H4 (cell line): ENCODE measurements around the gene MKRN2OS. TPM values are rescaled to one million over a fixed set of nuclear protein-coding genes. Genes with fewer than 3 reads are reported as not detected.
"Not testable (repeated sequence)": the region's sequence is repeated elsewhere in the genome, so short reads cannot be mapped to it uniquely, and the experiment has no call there.

ENCODE experiments used
- DNase-seq: peaks from one replicate; pipeline ENCODE4 v3.0.0-alpha.2; 2015; ENCODE audit warnings: low spot score
- total RNA-seq: library from RNA; depleted of rRNA; stranded (reverse); fragments of >200 nt; shearing (Covaris generic); gene quantifications from 2 replicates; pipeline ENCODE4 v1.2.3, GENCODE V29; 2014

MKRN2OS gene
- total RNA-seq, 1 experiment from 2014 or later: not detected

GRCh38 chr3:12561397-12561796 is 16.1 kb upstream of the MKRN2OS start:
- DNase-seq: no peak

- DNase-seq: no peak
Measured at GRCh38 chr3:12560505-12561190, 15.3 kb upstream of the MKRN2OS start.

- DNase-seq: no peak
Measured at GRCh38 chr3:12559520-12559919, 14.2 kb upstream of the MKRN2OS start.

GRCh38 chr3:12558706-12559105 is 13.4 kb upstream of the MKRN2OS start:
- no peak for DNase-seq

DNA sequence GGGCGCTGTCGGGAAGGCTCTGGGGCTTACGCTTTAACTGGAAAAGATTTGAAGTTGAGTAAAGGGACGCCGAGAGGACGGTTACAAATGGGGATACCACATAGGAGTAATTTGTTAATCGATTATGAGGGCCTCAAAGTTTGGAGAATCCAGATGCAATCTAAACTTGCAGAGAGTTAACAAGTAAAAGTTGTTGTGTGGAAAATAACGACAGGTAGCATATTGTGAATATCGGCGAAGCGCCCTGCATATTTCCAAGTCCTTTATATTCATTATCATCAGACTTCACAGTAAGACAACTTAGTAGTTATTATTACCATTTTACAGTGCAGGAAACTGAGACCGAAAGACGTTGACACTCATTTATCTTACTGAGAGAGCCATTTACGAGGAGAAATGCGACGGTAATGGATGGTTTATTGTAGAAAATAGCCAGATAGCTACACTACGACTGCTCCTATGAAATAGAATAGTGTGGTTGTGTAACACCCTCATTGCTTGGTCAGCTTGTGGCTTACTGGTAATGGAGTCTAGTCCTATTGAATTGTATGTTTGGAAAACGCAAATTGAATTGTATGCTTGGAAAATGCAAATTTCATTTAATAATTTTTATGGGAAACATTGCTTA is 12.3 kb upstream of the MKRN2OS start:
- DNase-seq: no peak

DNA sequence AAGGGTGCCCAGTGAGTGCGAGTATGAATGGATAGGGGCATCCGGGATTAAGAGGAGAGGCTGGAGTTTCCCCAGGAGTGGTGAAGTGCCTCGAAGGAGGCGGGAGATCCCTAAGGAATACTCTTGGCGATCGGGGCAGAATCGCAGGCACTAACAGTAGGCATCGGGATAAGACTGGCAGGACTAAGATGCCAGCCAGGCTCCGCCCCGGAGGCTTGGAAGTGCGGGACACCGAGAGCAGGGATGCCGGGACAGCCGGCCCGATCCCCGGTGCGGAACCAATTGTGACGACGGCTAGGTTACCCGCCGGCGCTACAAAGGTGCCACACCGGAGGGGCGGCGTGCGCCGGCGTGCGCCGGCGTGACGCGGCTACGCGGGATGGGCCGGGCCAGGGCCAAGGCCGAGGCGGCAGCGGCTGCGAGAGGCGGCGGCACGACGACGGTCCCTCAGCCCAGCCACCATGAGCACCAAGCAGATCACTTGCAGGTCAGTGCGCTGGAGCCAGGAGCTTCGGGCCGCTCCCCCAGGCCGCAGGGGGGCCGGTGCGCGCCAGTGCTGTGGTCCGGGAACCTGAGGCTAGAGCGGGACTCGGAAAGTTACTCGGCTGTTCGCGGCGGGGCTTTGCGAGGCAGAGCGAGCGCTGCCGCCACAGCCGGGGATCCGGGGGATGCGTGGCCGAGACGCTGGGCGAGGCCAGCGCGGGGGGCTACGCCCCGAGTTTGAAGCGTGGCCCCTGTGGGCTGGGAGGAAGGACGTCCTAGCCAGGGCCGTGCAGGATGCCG is 11.6 kb upstream of the MKRN2OS start, which contains the start of gene MKRN2:
TSS of gene MKRN2 (plus strand) at position 398 of the 783 bp plus-strand sequence. CDS start at position 462, 64 bp downstream.
- DNase-seq: peak; percentile 76

- no peak for DNase-seq
Measured at GRCh38 chr3:12556314-12556689, 11.0 kb upstream of the MKRN2OS start.

- DNase-seq: peak; percentile 17
Measured at GRCh38 chr3:12553921-12554391, 8.7 kb upstream of the MKRN2OS start.

GRCh38 chr3:12549971-12550760 is 4.9 kb upstream of the MKRN2OS start:
- no peak for DNase-seq

DNA sequence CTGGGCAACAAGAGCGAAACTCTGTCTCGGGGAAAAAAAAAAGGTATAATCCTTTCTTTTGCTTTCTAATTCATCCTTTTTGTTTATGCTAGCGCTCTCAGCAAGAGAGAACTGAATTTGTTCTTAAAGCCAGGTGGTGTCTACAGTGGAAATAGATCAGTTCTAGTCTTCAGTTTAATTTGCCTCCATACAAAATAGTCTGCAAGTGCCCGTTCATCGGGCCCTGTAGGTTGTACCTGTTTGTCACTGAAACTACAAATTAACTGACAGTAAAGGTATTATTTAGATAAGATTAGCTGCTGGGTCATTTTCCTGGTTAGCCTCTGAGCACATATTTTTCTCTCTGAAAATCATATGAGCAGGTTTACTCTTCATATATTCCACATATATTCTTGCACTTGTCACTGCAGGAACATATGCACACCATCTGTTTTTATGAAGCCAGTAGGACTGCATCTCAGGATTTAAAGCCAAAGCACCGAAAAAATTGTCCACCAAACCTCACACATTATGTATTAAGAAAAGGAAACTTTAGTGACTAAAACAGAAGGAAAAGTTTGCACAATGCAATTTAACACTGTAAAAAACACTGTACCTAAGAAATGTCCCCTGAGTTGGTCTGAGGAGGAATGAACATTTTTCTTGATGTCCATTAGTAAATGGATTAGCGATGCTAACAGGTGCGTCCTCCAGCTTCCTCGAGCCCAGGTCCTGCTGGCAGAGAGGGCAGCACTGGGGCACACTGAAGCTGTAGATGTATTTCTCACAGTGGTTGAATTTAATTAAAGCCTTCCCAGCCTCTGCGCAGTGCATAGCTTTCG is 437 bp downstream of the MKRN2OS start:
- no peak for DNase-seq

GRCh38 chr3:12543497-12543896 is 1.8 kb downstream of the MKRN2OS start:
- DNase-seq: not testable (repeated sequence)

DNA sequence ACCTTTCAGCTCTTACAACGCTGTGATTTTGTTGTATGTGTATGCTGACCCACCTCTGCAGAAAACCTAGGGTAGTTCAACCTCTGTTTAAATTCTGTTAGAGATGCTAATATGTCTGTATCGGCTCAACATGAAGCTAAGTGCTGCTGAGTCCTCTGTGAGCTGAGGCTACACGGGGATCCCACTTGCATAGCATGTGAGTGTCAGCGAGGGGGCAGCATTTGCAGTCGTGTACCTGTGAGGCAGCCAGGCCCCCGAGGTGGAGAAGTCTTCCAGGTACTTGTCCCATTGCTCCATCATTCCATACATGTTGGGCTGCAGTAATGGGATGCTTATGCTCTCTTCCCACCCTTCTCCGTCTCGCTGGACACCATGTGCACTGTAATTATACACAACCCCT is 3.7 kb downstream of the MKRN2OS start:
- no peak for DNase-seq

DNA sequence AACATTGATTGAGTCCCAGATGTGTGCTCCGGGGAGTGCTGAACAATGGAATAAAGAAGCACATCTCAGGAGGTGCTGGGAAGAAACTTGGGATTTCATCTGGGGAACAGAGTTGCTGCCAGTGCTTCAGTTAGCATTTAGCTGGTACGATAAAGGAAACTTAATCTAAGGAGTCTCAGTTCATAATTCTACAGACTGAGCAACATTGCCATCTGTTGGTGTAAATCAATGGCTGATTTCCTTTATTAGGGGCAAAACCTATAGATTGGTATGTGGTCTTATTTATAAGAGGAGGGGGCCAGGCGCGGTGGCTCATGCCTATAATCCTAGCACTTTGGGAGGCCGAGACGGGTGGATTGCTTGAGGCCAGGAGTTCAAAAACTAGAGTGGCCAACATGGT is 8.9 kb downstream of the MKRN2OS start:
- DNase-seq: no peak

DNA sequence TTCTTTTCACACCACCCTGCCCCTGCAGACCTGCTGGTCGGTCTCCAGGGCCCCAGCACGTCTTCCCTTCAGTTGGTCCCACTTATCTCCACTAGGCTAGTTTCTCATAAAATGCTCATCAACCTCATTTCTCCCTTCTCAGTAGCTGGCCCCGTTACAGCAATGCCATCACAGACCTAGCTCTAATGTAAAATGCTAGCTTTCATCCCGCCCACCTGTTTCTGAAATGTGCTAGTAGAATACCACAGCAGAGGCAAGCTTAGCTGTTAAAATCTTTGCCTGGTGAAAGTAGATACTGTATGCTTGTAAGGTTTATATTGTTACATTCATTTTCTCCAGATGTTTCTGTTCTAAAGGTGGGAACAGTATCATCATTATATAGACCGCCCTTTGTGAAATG is 13.1 kb downstream of the MKRN2OS start:
- DNase-seq: no peak

DNA sequence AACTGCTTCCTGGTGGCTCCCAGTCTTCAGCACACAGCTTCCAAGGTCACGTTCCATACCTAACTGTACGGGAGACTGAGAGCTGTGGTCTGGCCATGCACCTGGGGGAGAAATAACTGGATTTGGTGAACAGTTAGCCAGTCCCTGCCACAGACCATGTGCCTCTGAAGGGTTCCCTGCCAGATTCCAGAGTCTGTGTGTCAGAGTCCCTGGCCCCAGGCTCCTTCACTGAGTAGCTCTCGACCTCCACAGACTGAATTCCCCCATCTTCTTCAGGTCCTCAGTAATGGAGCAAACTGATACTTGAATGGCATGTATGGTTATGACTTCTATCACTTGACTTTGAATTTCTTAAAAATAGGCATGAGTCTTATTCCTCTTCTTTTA is 17.5 kb downstream of the MKRN2OS start:
- no peak for DNase-seq

DNA sequence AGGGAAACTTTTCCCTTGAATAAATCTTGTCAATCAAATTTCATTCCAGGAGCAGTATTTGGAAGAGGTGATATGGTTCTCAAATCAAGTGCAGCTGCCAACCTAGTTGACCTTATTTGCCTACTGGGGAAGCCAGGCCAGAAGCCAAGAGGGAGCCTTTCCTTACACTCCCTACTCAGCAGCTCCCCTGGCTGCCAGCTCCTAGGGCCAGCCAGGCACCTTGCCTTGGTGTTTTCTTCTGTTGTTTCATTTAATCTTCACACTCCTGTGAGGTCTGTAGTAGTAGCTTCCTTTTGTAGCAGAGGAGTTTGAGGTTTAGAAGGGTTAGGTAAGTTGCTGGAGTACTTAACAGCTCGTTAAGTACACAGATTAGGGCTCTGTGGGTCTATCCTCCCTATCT is 22.6 kb downstream of the MKRN2OS start:
- no peak for DNase-seq

DNA sequence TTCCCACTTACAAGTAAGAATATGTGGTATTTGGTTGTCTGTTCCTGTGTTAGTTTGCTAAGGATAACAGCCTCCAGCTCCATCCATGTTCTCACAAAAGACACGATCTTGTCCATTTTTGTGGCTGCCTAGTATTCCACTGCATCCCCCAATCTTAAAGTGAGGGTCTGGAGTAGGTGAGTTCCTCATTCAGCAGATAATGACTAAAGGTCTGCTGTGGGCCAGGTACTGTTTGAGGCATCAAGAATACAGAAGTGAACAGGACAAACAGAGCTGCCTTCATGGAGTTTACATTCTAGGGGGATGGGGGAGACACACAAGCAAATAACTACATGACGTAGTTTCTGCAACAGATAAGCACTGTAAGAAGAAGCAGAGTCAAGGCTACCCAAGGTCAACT is 24.3 kb downstream of the MKRN2OS start:
- DNase-seq: no peak

DNA sequence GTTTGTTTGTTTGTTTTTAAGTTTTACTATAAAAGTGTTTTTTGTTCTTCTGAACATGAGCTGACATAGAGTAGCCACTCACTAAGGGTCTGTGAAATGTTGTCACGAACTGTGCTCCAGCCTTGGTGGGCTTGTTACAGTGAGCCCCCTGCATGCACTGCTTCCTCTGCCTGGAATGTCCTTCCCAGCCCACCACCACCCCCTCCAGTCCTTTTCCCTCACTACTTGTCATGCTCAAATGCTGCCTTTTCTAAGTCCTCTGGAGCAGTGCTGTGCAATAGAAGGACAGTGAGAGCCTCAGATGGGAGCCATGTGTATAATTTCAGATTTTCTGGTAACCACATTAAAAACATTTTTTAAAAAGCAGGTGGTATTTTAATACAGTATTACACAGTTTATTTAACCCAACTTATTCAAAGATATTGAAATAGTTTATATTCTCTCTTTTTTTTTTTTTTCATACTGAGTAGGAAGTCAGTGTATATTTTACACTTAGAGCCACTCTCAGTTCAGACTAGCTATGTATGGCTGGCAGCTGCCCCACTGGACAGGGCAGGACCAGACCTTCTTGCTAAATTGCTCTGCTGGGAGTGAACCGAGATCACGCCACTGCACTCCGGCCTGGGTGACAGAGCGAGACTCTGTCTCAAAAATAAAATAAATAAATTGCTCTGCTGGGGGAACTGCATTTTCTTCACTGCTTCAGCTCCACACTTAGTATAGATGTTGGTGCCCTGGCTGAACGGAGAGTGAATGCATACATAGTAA is 26.9 kb downstream of the MKRN2OS start:
- no peak for DNase-seq

- no peak for DNase-seq
Measured at GRCh38 chr3:12516873-12517272, 28.4 kb downstream of the MKRN2OS start.

GRCh38 chr3:12515631-12516030 is 29.7 kb downstream of the MKRN2OS start:
- no peak for DNase-seq
